NCI-H1436 (cell line): Measurements from ENCODE around the gene TMEM150B.

Experiments
- DNase-seq: peaks from one replicate; lab custom pipeline; 2025; lab: John Stamatoyannopoulos, UW

Gene TMEM150B

GRCh38 chr19:55325172-55325571 lies at the start of gene TMEM150B:
Gene TMEM150B (minus strand): TSS chr19:55325341. CDS start chr19:55321036, 4,305 bp downstream.
- DNase-seq, result no peak

GRCh38 chr19:55373993-55374757 lies 49.0 kb upstream of the TMEM150B start:
- no peak for DNase-seq

- no peak for DNase-seq
Observed at GRCh38 chr19:55373306-55373992, 48.3 kb upstream of the TMEM150B start.

- DNase-seq, result no peak
Observed at GRCh38 chr19:55372316-55373081, 47.4 kb upstream of the TMEM150B start.

- DNase-seq, result no peak
Observed at GRCh38 chr19:55370305-55370988, 45.3 kb upstream of the TMEM150B start, which contains the start of gene IL11. Gene IL11 (minus strand): TSS chr19:55370463. CDS start chr19:55370310, 153 bp downstream.

GRCh38 chr19:55369653-55370304 lies 44.6 kb upstream of the TMEM150B start:
- DNase-seq, result peak; percentile 30

GRCh38 chr19:55368701-55369563 lies 43.8 kb upstream of the TMEM150B start:
- DNase-seq, result no peak

GRCh38 chr19:55368106-55368505 lies 43.0 kb upstream of the TMEM150B start:
- DNase-seq, result no peak

GRCh38 chr19:55366790-55367189 lies 41.6 kb upstream of the TMEM150B start:
- DNase-seq, result no peak

GRCh38 chr19:55365964-55366363 lies 40.8 kb upstream of the TMEM150B start:
- no peak for DNase-seq

- DNase-seq, result no peak
Observed at GRCh38 chr19:55365245-55365644, 40.1 kb upstream of the TMEM150B start.

- no peak for DNase-seq
Observed at GRCh38 chr19:55362990-55363716, 38.0 kb upstream of the TMEM150B start, which contains the start of gene GARIN5B. Gene GARIN5B (minus strand): TSS chr19:55363260. CDS start chr19:55363066, 194 bp downstream.

- no peak for DNase-seq
Observed at GRCh38 chr19:55362174-55362989, 37.2 kb upstream of the TMEM150B start.

- no peak for DNase-seq
Observed at GRCh38 chr19:55360902-55361301, 35.8 kb upstream of the TMEM150B start.

GRCh38 chr19:55358943-55359908 lies 34.1 kb upstream of the TMEM150B start:
- DNase-seq, result no peak

GRCh38 chr19:55358493-55358892 lies 33.4 kb upstream of the TMEM150B start:
- no peak for DNase-seq

GRCh38 chr19:55355213-55355821 lies 30.2 kb upstream of the TMEM150B start:
- no peak for DNase-seq
